HG03457 (cell line): Measurements from ENCODE around the gene RAB29.

Experiments used
- ATAC-seq: cut with Tn5 transposase; IDR thresholded peaks from one replicate; pipeline ENCODE4 v1.9.1; 2021; ENCODE audit warnings: moderate number of reproducible peaks; ENCODE audit not compliant: unreplicated experiment

The RAB29 gene

DNA sequence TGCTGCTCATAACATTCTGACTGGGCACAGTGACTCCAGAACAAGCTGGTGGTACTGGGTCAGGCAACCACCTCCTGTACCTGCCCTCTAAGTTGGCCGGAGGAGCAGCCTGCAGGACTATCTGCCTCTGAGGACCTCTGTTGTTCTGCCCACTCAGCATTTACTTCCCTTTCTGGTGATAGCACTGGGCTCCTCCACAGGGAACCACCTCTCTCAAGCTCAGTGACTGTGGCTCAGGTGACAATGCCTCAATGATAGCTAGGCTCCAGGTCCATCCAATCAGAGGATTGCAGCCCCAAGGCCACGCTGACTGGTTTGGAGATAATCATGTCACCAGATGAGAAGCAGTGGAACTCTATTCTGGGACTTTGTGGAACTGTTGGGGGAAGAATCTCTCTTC, 21.9 kb upstream of the RAB29 start:
- no peak for ATAC-seq

DNA sequence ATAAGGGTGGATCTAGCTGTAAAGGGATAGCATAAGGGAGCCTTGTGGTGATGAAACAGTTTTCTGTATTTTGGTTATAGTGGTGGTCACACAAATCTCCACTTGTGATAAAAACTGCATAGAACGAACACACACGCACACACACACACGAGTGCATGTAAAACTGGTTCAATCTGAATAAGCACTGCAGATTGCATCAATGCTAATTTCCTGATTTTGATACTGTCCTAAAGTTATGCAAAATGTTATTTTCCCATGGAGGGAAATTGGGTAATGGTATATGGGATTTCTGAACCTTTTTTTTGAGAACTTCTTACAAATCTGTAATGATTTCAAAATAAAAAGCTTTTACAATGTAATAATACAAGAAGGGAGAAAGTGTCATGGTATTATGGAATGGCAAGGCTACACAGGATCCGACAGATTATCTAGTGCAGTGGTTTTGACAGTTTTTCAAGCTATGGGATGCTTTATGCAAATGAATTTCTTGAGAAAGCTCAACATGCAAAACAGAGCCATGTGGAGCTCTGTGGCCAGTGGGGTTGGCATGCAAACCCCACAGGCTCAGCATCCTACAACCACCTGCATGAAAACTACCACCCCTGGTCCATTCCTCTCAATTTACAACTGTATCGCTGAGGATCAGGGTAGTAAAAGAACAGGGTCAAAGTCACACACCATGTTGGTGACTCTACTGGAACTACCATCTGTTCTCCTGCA, 18.9 kb upstream of the RAB29 start:
- ATAC-seq: no peak

DNA sequence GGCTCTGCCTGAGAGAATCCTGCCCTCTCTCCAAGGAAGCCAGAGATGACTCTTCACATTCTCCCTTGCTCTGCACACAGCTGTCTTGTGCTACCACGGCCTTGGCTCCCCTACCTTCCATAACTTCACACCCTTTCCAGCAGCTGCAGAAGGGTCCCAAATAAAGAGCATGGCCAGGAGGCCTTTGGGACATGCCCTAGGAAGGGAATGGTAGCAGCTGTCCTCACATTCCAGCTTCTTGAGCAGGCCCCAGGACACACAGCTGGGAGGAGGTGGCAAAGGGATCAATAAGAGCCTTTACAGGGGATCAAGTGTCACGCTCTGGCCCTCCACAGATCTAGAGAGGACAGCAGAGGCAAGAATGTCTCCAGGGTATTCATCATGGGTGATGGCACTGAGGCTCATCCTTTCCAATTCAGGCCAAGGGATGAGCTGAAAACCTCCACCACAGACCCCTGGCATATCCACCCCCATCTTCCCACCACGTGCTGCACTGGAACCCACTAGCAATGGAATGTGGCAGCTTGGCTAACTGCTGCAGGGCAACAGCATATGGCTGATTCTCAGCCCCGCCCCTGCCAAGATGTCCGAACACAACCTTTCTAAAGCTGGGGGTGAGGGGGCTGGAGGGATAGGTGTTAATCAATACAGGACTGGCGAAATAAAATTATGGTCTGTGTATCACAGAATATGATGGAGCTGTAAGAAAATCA, 17.8 kb upstream of the RAB29 start:
- ATAC-seq: no peak

DNA sequence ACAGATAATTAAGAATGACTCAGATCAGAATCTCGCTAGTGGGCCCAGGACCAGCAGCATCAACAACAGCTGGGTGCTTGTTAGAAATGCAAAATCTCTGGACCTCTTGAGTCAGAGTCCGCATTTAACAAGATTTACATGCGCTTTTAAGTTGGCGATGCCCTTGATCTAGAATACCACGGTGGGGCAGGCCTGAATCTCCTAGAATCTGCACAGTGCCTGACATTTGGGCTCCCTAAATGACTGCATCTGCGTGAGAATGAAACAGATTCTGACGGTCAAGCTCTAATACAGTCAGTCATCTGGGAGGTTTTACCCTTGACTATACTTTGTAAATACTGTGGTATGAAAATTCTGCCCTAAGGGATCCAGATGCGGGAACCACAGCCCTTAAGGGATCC, 17.2 kb upstream of the RAB29 start:
- no peak for ATAC-seq

DNA sequence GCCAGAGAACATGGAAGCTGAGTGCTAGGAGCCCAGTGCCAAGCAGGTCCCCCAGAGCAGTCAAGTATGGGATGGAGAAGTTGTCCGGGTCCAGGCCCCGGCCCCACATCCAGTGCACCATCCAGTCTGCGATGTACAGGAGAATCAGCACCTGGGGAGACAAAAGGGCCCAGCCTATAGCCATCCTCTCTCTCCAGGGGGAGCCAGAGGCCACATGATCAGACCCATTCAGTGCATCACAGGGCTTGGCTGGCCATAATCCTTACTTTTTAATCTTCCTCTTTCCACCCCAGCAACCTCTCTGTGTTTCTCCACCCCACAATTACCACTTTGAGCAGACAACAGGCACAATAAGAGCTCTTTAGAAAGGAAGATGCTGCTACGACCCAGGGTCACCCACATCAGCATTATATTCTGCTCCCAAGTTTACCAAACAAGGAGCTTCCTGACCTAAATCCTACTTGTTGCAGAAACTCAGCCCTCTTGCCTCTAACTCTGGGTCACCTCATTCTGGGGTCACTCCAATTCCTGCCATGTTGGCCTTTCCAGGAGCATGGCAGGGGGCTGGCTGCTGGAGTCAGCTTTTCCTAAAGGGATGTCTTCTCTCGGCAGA, 16.4 kb upstream of the RAB29 start:
- ATAC-seq: no peak

DNA sequence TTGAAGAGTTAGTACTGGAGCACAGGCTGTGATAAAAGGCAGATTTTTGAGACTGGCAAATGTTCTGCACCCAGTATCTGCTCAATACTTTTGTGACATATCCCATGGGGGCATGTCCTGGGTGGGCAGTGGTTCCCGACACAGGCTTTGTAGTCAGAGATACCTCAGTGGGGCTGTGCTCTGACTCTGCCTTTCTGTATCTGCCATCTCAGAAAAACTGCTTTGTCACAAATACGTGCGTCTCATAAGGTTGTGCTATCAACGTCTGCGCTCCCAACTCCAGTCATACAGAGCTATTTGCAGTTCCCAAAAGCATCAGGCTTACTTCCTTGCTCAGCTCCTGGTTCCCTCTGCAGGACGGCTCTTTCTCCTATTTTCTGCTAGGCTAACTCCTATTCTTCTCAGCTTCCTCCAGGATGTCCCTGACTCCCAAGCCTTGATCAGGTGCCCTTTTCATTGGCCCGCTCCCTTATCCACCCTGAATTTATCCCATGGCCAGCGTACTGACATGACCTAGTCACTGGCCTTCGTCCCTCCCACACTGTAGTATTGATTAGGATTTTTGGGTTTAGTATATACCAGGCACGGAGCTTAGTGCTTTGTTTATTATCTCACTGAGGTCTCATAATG, 12.1 kb upstream of the RAB29 start:
- no peak for ATAC-seq

DNA sequence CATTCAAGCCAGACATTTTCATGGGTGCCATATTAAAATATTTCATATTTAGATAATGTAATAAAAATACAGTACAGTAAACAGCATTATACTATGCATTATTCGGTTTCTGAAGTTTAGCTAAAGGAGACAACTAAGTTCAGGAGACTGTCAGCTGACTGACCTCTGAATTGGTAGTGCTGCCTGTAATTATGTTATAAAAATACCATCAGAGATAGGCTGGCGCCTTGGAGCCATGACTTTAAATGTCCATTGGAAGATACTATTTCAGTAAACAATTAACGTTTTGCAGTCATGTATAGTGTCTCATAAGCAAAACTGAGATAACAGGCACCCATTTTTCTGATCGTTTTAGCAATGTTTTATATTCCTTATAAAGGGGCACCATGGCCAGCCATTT, 11.3 kb upstream of the RAB29 start:
- no peak for ATAC-seq

DNA sequence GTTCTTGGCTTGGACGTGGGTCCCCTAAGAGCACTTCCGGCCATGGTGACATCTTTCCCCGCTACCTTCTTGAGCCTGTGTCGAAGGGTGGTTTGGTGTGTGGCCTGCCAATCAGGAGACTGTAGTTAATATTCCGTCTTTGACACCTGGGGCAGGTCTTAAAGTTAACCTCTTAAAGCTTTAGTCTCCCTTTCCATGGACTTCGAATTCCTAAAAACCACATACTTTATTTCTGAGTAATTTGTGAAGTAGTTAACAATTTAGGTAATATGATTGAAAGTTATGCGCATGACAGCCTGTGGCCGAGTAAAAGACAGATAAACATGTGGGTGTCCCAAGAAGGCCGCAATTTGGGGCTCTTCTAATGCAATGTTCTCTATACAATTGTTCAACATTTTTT, 10.2 kb upstream of the RAB29 start:
- ATAC-seq: no peak

DNA sequence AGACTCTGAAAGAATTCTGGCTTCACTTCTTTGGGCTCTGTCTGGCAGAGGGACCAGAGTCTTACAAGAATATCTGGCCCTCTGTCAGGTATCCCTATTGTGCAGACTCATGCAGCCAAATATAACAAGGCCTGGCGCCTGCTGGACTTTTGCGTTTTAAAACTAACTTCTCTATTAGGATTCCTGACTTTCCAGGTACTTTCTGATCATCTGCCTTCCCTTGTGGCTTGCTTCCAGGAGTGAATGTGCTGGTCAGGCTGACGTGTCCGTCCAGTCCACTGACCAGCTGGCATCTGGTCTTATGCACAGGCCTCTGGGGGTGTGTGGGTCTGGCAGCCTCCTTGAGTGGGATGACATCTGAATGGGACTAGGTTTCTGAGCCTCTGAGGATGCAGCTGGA, 8.6 kb upstream of the RAB29 start:
- no peak for ATAC-seq

DNA sequence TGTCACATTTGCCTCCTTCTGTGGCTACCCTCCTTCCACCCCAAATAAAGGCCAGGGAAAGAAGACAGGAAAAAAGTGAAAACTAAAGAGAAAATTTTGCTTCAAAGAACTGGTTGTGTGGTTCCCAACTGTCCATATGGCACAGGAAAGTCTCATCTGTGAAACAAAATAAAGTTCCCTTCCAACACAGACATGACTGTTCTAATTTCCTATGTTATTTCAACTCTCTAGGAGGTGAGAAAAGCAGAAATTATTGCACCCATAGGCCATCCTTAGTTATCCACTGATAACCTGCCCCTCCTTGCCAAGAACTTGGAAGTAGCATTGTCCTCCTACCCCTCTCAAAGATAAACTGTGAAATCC, 8.1 kb upstream of the RAB29 start:
- no peak for ATAC-seq

DNA sequence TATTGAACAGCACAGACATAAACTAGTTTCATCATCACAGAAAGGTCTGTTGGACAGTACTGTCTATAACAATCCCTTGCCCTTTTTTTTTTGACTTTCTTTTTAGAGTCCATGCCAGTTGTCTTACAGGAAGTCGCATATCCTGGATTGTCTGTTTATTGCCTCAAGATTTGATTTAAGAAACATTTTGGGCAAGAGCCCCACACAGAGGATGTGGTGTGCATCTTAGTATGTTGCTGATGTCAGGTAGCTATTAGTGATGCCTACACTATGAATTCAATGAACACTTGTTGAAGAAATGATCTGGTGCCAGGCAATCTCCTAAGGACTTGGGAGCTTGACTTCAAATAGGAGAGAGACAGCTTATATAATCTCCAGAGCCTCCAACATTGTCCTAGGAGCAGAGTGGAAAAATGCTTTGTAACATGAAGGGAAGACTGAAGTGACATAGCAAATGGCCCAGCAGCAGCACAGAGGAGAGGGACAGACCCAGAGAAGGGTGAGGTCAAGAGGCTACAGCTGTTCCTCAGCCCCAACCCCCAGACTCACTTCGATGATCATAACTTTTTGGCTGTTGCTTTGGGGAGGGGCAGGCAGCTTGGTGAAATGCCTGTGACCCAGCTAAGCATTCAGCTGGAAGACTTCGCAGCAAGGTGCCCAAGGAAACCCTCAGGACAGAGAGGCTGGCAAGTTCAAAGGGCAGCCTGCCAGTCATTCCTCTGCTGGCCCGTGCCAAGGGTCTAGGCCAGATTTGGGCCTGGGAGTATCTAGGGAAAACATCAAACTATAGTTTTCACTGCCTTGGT, 7.5 kb upstream of the RAB29 start:
- ATAC-seq: no peak

DNA sequence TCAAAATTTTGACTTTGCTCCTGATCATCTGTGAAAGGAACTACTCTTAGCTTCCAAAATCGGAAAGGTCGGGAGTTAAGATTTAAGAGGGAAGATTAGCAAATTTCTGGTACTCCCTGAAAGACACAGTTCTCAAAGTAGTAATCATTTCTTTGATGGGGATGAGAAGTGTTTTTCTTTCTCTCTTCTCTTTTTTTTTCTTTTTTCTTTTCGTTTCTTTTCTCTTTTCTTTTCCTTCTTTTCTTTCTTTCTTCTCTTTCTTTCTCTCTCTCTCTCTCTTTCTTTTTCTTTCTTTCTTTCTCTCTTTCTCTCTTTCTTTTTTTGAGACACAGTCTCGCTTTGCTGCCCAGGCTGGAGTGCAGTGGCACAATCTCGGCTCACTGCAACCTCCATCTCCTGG, 5.1 kb upstream of the RAB29 start:
- no peak for ATAC-seq

DNA sequence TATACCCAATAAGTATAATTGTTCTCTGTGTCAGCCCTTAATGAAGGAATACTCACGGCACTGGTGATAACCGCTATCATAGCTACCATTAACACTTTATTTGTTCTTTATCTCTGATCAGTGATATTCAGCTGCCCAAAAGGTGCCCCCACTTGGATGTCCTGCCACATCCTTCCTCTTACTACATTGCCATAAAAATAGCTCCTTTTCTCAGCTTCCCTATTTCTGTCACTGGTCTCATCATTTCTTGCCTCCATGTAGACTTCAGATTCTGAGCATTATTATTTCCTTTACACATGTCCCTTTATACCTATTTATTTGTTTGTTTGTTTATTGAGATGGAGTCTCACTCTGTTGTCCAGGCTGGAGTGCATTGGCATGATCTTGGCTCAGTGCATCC, 2.7 kb upstream of the RAB29 start:
- ATAC-seq: no peak

DNA sequence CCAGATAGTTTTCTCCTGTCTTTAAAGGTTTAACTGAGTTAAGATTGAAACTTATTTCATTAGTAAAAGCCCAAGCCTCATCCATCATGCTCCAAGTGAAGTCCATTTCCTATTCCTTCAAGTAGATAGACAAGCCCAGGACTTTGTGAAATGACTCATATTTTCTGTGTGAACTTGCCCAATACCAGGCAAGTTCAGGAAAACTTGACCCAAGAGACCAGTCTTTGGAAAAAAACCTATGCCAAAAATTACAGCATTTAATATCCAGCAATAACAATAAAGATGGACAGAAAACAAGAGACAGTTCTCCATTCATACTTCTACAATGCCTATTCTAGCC, 405 bp upstream of the RAB29 start:
- no peak for ATAC-seq

DNA sequence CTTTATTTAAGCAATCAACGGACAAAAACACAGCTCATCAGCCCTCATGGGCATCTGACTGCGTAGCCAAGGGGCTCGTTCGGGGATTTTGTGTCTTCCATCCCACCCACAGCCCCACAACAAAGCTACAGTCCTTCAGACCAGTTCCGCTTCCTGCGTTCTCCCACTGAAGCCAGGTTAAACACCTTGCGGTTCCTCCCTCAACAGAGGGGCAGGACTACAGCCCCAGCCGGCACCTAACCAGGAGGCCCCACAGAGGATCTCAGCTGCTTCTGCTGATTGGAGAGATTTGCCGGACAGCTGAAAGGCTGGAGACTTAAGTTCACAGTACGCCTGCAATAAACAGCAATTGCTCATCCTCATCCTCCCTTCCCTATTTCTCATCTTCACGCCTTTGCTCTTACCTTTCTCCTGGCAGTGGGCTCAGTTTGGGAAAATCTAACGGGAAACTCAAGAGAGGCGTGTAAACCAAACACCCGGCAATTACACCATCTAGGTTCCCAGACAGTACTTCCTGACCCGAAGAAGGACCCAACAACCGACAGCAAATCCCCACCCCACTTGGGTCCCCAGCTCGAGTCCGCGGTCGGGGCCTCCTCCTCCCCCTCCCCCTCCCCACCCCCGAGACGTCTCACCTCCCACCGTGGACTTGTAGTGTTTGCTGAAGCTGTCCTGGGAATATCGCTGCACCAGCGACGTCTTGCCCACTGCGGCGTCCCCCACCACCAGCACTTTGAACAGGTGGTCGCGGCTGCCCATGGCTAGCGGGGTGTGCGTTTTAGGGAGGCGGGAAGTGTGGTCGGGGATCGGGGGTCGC, 876 bp downstream of the RAB29 start:
- no peak for ATAC-seq

DNA sequence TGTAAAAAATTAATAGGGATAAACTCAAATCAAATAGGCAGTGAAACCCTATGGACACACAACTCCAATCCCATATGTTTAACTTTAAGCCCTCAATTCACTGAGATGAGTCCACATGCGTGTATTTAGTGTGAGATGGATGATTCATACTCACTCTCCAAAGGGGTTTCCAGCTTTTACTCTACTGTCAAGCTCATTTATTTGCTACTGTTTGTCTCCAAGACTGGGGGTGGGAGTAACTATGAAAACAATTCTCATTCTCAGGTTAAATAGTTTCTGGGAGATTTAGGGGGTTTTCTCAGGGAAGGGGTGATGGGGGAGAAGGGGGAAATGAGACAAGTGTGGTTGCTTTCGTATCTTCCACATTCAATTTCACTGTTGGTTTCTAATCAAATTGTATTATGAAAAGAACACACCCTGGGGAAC, 2.7 kb downstream of the RAB29 start:
- ATAC-seq: peak; percentile 31

DNA sequence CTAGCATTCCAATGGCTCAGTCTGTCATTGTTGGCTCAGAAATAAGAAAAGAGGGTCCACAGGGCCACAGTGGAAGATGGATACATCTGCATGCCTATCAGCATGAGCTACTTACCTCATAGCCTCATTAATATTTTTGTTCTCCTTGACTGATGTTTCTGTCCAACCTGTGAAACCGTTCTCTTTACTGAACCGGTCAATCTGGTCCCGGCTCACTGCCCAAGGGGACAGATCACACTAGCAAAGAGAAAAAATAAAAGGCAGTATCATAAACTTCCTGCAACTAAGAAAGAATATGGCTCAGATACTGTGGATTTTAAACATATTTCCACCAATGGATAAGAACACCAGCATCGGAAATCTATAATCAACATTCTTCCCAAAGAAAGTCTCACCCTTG, 4.7 kb downstream of the RAB29 start:
- no peak for ATAC-seq

DNA sequence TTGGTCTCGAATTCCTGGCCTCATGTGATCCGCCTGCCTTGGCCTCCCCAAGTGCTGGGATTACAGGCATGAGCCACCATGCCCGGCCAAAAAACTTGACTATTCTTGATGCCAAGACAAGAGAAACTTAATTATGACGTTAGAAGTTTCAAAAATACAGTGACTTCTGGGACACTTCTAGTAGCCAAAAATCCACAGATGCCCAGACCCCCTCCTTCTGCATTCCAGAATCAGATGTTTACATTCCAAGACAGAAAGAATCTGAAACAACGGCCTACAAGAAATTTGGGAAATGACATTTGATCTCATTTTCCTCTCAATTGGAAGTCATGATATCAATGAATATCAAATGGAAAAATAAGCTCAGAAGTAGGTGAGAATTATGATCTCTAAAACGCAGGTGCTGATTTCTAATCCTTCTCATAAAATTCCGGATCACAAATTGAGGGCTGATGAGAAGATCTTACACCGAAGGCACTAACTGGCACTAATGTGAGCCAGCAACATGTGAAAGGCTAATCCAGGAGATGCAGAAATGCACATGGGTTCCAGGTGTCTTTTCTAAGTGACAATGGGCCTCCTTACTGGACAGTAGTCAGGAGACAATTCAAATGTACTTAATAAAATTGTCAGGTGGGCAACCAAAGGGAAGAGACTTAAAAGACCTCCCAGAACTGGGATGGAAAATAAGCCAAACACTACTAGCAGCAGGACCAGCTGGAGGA, 5.5 kb downstream of the RAB29 start:
- no peak for ATAC-seq

DNA sequence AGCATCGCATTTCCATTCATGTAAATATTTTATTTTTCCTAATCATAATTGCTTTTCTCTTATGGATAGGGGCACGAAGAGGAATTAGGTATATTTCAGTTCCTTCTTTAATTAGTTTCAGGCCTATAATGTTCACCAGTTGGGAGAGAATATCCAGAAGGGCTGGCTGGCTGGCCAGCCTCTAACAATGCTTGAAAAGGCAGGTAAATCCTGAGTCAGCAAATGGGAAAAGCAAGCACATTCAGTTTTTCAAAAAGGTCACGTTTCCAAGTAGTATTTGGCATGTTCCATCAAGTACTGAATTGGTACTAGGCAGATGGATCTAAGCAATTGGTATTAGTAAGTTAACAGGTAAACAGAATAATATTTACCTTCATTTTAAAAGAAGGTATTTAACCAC, 8.0 kb downstream of the RAB29 start:
- ATAC-seq: no peak

DNA sequence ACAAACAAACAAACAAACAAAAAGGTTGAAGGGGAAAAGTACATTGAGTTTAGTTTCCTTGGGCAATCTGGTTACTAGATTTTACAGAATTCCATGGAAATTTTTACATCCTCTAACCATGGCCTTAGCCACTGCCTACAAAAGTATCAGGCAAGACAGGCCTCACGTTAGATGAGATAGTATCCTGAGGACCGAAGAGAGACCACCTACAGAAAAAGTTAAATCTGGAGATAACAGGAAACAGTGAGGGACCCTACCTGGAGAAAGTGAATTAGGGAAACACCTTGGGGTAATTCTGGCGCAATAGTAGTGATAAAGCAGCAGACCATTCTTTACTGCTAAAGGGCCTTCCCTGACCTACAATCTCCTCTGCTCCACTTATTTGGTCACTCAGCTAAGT, 8.7 kb downstream of the RAB29 start:
- ATAC-seq: no peak
